Right lobe of liver (tissue), 6 donors: ENCODE results near the gene EHD1. TPM values are rescaled to one million over a fixed set of nuclear protein-coding genes. Genes with fewer than 3 reads are reported as not detected.

Source experiments
- ATAC-seq, 4 donors: fragments of 200-7000 bp; cut with Tn5 transposase; one replicate each; pipeline ENCODE4 v1.9.1; 2020; ENCODE audit warnings: mild to moderate bottlenecking in 4 of 4, moderate library complexity in 4 of 4
- DNase-seq, 3 donors: peaks; one replicate each; pipeline ENCODE4 v3.0.0-alpha.2; 2020
- H3K27ac ChIP-seq, 3 donors: fragments of 200-600 bp; one replicate each; pipeline ENCODE4 v1.8.0; 2022
- H3K27me3 ChIP-seq, 2 donors: fragments of 200-600 bp; one replicate each; pipeline ENCODE4 v1.8.0; 2022
- H3K36me3 ChIP-seq, 4 donors: fragments of 200-600 bp; sonication (generic) in 1 of 4; one replicate each; pipeline versions ENCODE4 v1.5.1 to v1.8.0; 2017 to 2022; ENCODE audit warnings: control low read depth in 1 of 4
- H3K4me1 ChIP-seq, 4 donors: fragments of 200-600 bp; sonication (generic) in 1 of 4; one replicate each; pipeline versions ENCODE4 v1.5.1 to v1.8.0; 2017 to 2022; ENCODE audit warnings: control low read depth in 1 of 4
- H3K4me3 ChIP-seq, 3 donors: fragments of 200-600 bp; one replicate each; pipeline ENCODE4 v1.8.0; 2022
- H3K9me3 ChIP-seq, 4 donors: fragments of 200-600 bp; sonication (generic) in 1 of 4; one replicate each; pipeline versions ENCODE4 v1.5.1 to v1.8.0; 2017 to 2022; ENCODE audit warnings: control low read depth in 1 of 4
- POLR2A ChIP-seq: fragments of 450-650 bp; IDR thresholded peaks from one replicate; pipeline ENCODE4 v1.6.1; 2017; ENCODE audit warnings: antibody characterized with exemption, mild to moderate bottlenecking
- WGBS: methylation state at CpG from one replicate; pipeline ENCODE4 v1.1.6; 2018; ENCODE audit warnings: low coverage, low lambda C conversion rate; ENCODE audit not compliant: insufficient coverage; ENCODE audit errors: missing lambda C conversion rate; 5-methylcytosine and 5-hydroxymethylcytosine counted together
- intact Hi-C, 2 donors: fragments of 100-400 bp; cut with DNase I; formaldehyde crosslinking; loops; one replicate each; pipeline versions ENCODE4 v1.11.2 to v1.14.1; 2022
- total RNA-seq, 6 experiments: library from RNA; depleted of rRNA in 2 of 6; stranded (reverse); fragments of >200 nt in 2 of 6; fragmentation: NEBNext Ultra II Directional in 3 of 6; extraction: Animal tissue kit (Norgen Biotek cat#: 25700) in 3 of 6; gene quantifications; one replicate each; pipeline versions ENCODE4 v1.1.0 to v1.2.4, GENCODE V29; 2016 to 2023
- TF ChIP-seq, protein P1 (sequence below), 4 donors: fragments of 200-600 bp in 3 of 4; fragments of 450-650 bp in 1 of 4; IDR thresholded peaks; one replicate each; pipeline versions ENCODE4 v1.5.1 to v1.8.0; 2016 to 2022; ENCODE audit warnings: antibody characterized with exemption in 4 of 4, mild to moderate bottlenecking in 2 of 4
- donor health status: DM: no; HTN: yes; CAD: no.
- donor health status: DM: no; HTN: no; CAD: no.
- donor health status: DM: no; HTN: no; CAD: no.
- donor health status: DM: no; HTN: yes; CAD: no.
- donor health status: DM: no; HTN: yes; CAD: no.

Gene EHD1
- total RNA-seq, 6 experiments from 2014 or later, result 18.8 to 36.1 (median 26.3) TPM

DNA sequence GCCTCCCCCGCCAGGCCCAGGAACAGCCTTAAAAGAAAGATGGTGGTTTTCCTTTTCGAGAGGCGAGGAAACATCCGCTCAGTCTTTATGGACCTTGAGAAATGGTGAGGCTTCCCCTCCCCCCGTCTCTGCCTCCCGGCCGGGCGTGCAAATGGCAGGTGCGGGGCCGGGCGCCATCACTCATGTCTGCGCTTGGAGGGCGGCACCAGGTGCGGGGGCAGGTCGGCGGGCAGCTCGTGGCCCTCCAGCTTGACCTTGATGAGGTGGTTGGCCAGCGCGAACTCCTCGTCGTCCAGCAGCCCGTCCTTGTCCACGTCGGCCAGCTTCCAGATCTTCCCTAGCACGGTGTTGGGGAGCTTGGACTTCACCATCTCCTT is 24.3 kb downstream of the EHD1 start:
- Histone ChIP-seq H3K36me3 (peaks cover 0 to 16% (median 0%) of the 10 kb centered on the region in 4 donors), H3K9me3 (no peaks in the 10 kb centered on the region), H3K4me1 (peaks cover 2 to 23% (median 9%) of the 10 kb centered on the region in 4 donors), H3K4me3 (no peak overlapping the region), H3K27me3 (no peaks in the 10 kb centered on the region), H3K27ac (no peak overlapping the region)
- no peak for ATAC-seq
- 80% methylated on average over 6 of the region's 25 CpGs for WGBS
- intact Hi-C loops, result loop anchor here in 1 of 2 donors (5.0 kb wide), 1 partner anchor 43 kb away; no protein-coding TSS in a partner anchor
- no peak for TF ChIP-seq POLR2A
- TF ChIP-seq, protein P1, sequence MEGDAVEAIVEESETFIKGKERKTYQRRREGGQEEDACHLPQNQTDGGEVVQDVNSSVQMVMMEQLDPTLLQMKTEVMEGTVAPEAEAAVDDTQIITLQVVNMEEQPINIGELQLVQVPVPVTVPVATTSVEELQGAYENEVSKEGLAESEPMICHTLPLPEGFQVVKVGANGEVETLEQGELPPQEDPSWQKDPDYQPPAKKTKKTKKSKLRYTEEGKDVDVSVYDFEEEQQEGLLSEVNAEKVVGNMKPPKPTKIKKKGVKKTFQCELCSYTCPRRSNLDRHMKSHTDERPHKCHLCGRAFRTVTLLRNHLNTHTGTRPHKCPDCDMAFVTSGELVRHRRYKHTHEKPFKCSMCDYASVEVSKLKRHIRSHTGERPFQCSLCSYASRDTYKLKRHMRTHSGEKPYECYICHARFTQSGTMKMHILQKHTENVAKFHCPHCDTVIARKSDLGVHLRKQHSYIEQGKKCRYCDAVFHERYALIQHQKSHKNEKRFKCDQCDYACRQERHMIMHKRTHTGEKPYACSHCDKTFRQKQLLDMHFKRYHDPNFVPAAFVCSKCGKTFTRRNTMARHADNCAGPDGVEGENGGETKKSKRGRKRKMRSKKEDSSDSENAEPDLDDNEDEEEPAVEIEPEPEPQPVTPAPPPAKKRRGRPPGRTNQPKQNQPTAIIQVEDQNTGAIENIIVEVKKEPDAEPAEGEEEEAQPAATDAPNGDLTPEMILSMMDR (IDR thresholded peaks at IDR 0.05), result no peak
- DNase-seq, result no peak

DNA sequence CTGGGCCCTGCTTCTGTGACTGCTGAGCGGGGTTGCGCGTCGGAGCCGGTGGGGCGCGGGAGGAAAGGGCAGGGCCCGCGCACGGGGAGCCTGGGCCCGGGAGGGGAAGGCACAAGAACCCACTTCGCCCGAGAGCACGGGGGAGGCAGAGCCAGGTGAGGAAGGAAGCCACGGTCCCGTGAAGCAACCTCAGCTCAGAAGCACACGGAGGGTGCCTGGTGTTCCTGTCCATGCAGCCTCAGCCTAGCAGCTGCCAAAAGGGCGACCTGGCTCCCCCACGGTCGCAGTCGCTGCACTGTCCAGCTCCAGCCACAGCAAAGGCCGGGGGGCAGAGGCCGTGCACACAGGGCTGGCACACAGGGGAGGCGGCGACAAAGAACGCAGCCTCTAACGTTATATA is 24.7 kb downstream of the EHD1 start:
- H3K4me3 ChIP-seq, result no peak overlapping the region
- no peaks in the 10 kb centered on the region for H3K9me3 ChIP-seq
- ATAC-seq (no peak), DNase-seq (no peak)
- H3K27ac ChIP-seq, result no peak overlapping the region
- intact Hi-C loops, result loop anchor here in 1 of 2 donors (5.0 kb wide), 1 partner anchor 44 kb away; no protein-coding TSS in a partner anchor
- H3K4me1 ChIP-seq, result peaks cover 2 to 27% (median 11%) of the 10 kb centered on the region in 4 donors
- WGBS, result 69% methylated on average over 9 of the region's 27 CpGs
- peaks cover 0 to 16% (median 0%) of the 10 kb centered on the region in 4 donors for H3K36me3 ChIP-seq
- no peak for TF ChIP-seq POLR2A
- TF ChIP-seq, protein P1 (IDR thresholded peaks at IDR 0.05), result no peak
- no peaks in the 10 kb centered on the region for H3K27me3 ChIP-seq

DNA sequence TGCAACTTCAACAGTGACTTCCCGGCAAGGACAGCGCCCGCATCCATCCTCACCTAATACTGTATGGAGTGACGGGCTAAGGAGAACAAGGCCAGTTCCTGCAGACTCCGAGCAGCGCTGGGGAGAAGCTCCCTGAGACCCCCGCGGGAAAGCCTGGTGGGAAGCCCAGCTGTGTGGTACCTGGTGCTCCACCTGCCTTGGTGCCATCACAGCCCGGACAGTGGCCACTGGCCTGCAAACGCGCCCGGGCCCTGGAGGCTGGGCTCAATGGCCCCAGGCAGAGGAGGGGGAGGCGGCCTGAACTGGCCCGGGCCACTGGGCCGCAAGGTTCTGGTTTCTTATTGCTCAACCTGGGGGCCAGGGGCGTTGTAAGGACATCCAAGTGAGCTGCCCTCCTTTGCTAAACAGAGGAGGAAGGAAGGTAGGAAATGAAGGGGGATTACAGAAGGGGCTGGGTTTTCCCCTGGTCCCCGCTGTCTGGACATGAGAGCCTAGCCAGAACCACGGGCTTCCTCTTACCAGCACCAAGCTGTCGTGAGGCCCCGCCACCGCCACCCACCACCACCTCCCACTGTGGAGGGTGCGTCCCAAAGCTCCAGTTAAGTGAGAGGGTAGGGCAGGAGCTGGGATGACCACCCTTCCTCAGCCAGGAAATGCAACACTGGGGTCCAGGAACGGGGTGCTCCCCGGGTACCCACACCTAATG is 25.5 kb downstream of the EHD1 start:
- H3K9me3 ChIP-seq, result no peaks in the 10 kb centered on the region
- DNase-seq, result no peak
- ATAC-seq, result no peak
- H3K27me3 ChIP-seq, result no peaks in the 10 kb centered on the region
- H3K4me3 ChIP-seq, result no peak overlapping the region
- peaks cover 2 to 35% (median 14%) of the 10 kb centered on the region in 4 donors for H3K4me1 ChIP-seq
- no peak for TF ChIP-seq POLR2A
- TF ChIP-seq, protein P1 (IDR thresholded peaks at IDR 0.05), result no peak
- intact Hi-C loops, result loop anchor here in 1 of 2 donors (5.0 kb wide), 1 partner anchor 44 kb away; no protein-coding TSS in a partner anchor
- 35% methylated on average over 3 of the region's 24 CpGs for WGBS
- H3K27ac ChIP-seq, result no peak overlapping the region
- H3K36me3 ChIP-seq, result peaks cover 0 to 16% (median 0%) of the 10 kb centered on the region in 4 donors

DNA sequence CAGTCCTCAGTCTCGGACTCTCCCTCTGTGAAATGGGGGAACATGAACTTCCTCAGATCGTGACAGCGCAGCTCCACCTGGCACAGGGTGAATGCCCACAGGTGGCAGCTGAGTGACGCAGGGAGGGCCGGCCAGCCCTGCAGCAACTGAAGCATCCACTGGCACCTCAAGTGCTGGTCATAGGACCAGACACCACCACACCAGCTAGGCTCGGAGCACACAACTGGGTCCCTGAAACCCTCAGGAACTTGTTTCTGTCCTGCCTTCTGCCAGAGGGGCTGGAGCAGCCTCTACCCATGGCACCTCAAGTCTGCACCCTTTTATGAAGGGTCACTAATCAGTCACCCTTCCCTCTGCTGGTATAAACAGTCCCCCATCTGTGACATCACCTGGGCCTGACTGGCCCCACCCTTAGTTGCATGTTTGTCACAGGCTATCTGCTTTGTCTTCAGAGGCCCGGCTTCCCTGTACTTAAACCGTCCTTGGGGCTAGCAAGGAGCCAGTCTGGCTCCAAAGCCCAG is 26.5 kb downstream of the EHD1 start:
- Histone ChIP-seq H3K4me3 (no peak overlapping the region), H3K4me1 (peaks cover 2 to 28% (median 13%) of the 10 kb centered on the region in 4 donors), H3K36me3 (peaks cover 0 to 10% (median 0%) of the 10 kb centered on the region in 4 donors), H3K27me3 (no peaks in the 10 kb centered on the region), H3K9me3 (no peaks in the 10 kb centered on the region), H3K27ac (no peak overlapping the region)
- intact Hi-C loops, result loop anchor here in 1 of 2 donors (5.0 kb wide), 1 partner anchor 45 kb away; no protein-coding TSS in a partner anchor
- TF ChIP-seq, protein P1 (IDR thresholded peaks at IDR 0.05), result no peak
- TF ChIP-seq POLR2A, result no peak
- WGBS, result 87% methylated on average over 3 of the region's 8 CpGs
- ATAC-seq (no peak), DNase-seq (no peak)
